T-helper 9 cell (primary cell): ENCODE data around the gene INSIG2.
A peak's percentile ranks its signal among the peaks of the same experiment; 100 is the strongest.

ENCODE experiments used
- DNase-seq: peaks from one replicate; pipeline ENCODE4 v3.0.0-alpha.2; 2020
- total RNA-seq, 2 donors: gene quantifications; one replicate each; lab custom pipeline; 2026; lab: John Stamatoyannopoulos, UW

INSIG2 gene
- 3.9 to 13.6 reads per million in 2 donors for total RNA-seq

DNA sequence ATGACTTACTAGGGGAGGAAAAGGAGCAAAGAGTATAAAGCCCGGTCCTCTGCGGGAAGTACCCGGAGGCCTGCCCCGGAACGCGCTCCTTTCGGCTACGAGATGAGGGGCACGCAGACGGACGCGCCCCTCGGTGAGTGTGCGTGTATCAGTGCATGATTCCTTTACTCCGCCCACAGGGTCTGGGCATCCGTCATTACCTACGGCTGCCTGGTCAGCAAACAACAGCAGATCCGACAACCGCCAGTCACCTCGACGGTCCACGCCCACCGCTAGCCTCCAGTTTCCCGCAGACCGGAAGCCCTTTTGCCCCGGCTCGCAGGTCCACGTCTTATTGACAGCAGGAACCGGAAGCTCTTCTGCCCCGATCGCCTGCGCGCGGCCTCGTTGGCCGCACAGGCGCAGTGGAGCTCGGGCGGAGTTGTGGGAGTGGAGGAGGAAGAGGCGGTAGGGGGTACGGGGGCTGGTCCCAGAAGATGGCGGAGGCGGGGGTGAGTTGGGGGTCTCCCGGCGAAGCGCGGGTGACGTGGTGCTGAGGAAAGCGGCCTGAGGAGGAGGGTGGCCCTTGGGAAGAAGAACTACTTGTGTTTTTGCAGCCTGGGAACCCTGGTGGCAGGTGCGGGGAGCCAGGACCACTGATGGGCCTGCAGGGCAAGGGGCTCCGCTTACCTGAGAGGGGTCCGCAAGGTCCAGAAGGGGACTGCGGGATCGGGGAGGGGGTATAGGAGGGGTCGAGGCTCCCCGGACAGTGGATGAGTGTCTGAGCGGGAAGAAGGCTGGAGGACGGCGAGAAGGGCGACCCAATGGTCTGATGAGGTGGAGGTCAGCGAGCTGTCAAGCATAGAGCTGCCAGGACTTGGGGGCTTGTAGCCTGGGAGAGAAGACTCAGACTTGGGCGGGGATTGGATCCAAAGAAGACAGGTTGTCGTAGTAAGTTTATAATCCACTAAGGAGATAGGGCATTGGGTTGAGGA is at the start of gene INSIG2:
Gene INSIG2 (plus strand): TSS at position 421 of the 974 bp plus-strand sequence. CDS start 8,086 bp downstream, outside the sequence.
- DNase-seq: peak; percentile 75

DNA sequence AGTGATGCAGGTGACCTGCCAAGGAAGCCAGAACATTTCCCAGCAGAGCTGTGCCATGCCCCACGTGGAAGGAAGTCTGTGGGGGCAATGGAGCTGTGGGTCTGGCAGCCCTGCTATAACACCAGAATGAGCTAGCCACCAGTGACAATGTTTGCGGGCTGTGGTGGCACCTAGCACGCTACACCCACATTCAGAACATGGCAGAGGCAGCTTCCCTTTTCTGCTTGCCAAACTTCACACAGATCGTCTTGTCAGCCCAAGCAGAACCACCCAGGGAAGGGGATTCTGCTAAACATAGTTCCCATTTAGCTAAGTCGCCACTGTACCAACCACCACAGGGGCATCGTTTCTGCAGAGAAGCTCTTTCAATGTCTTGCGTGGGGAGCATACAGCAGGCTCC is 47.4 kb upstream of the INSIG2 start:
- no peak for DNase-seq

- DNase-seq: no peak
Observed at GRCh38 chr2:118044103-118044716, 44.1 kb upstream of the INSIG2 start.

DNA sequence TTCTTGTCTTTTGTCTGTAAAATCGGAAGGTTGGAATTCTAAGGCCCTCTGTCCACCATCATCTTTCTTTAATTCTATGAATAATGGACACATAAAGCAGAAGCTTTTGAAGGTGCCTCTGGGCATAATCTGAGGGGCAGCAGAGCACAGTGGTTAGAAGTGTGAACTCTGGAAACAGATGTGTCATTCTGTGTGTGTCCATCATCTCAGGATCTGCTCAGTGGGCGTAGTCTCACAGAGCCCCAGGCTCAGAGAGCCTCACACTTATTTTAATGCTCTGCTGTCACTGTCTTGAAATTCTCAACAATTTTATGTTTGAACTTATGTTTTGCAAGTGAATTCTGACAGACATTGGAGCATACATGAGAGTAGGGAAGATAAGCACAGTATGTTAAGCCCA is 43.4 kb upstream of the INSIG2 start:
- no peak for DNase-seq

- no peak for DNase-seq
Observed at GRCh38 chr2:118045286-118045685, 43.0 kb upstream of the INSIG2 start.

DNA sequence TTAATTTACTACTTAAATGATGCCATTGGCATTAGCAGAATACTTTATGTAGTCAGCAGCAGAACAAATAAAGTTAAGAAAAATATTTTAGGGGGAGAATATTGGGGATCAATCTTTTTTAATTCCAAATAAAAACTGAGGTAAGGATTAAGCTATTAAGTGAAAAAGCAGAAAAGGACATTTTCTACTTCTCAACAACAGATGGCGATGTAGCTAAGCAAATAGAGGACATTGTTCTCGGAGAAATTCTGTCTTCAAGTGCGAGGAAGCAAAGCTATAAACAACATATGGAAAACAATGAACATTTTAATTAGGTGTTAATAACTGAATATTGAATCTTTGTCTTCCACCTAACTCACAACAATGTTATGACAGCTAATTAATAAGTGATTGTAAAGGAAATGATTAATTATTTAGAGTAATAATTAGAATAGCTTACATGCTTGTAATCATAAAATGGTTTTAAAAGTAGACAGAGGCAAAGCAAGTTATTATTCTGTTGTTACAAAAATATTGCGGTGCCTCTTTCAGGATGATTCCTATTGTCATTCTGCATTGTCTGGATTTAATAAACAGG is 41.5 kb upstream of the INSIG2 start:
- no peak for DNase-seq

GRCh38 chr2:118047380-118047826 is 40.9 kb upstream of the INSIG2 start:
- DNase-seq: no peak

DNA sequence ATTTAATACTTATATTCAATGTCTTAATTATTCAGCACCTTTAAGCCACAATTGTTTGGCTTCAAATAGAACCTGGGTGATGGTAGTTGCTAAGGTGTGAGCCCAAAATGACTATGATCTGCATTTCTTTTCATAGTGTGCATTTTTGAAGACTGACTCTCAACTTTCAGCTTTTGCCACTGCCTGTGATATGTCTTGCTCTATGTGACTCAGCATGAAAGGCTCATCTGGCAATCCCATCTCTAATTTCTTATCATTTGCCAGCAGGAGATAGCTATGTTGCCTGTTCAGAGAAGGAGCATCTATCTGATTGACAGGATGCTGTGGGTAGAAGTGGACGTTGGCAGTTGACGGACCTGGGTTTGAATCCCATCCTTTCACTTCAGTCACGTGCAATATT is 39.9 kb upstream of the INSIG2 start:
- DNase-seq: no peak

- DNase-seq: no peak
Observed at GRCh38 chr2:118049140-118049815, 39.0 kb upstream of the INSIG2 start.

- DNase-seq: no peak
Observed at GRCh38 chr2:118049816-118050140, 38.5 kb upstream of the INSIG2 start.

GRCh38 chr2:118050386-118050785 is 37.9 kb upstream of the INSIG2 start:
- DNase-seq: no peak

DNA sequence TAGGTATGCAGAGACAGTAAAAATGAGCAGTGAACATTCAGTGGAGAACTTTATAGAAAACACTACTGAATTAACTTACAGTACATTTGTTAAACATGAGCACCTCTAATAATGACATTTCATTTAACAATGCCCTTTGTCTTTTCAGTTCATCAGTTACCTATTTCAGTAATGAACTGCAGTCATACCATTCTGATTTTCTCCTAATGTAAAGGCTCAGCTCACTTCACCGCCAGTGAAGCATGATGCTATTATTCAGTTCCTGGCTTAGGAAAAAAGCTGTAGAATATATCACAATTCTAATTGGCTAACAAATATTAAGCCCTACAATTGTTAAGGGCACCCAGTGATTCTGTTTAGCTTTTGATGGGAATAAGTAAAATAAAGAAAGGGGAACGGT is 37.3 kb upstream of the INSIG2 start:
- no peak for DNase-seq

DNA sequence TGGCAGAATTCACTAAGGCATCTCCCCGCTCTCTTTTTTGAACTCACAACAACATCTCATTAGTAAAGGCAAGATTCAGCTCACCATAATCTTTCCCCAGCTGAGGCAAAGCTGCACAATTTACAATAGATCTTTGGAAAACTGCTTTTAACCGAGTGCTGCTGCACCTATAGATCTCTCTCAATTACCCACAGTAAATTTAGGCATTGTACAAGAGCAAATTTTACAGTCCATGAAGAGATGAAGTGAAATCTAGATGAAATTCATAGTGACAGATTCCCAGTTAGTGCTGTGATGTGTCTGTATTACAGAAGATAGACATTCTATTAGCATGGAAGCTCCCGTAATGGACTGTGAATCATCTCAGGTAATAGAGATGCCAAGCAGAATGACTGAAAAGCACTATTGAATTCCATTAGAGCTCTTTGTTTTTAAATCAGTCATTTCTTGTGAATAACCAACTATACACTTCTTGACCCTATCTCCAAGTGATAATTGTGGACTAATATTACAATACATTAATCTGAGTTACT is 36.4 kb upstream of the INSIG2 start:
- no peak for DNase-seq

DNA sequence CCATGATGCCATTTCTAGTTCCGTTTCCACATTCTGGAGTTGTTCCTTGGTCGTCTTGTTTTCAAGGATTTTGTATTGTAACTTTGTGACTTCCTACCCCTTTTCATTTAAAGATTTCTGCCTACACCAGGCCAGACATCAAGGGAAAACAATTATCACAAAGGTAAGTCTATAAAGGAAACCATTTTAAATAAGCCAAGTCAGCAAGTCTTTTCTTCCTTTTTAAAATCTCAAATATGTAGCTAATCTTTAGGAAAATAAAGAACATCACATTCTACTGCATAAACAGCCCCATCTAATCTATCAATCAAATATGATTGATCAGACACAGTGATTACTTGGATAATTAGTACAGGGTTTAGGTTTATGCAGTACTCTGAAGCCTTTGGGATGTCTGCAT is 35.8 kb upstream of the INSIG2 start:
- no peak for DNase-seq

DNA sequence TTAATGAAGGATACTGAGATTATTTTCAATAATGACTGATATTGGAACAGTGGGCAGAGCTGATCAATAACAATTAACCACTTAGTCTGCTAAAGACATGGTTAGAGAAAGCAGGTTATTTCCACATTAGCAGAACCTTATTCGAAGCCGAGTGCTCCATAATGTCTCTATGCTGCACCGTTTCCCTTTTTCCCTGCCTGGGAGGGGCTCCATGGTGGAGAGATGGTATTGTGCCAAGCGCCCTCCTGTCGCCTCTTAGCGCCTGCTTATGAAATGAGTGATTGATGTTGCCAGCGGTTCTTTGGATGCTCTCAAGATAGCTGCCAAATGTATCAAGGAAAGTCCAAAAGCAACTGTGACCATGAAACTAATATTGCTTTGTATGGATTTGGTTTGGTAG is 34.6 kb upstream of the INSIG2 start:
- DNase-seq: no peak

- no peak for DNase-seq
Observed at GRCh38 chr2:118054213-118055008, 33.9 kb upstream of the INSIG2 start.

- DNase-seq: no peak
Observed at GRCh38 chr2:118055512-118056164, 32.6 kb upstream of the INSIG2 start.

DNA sequence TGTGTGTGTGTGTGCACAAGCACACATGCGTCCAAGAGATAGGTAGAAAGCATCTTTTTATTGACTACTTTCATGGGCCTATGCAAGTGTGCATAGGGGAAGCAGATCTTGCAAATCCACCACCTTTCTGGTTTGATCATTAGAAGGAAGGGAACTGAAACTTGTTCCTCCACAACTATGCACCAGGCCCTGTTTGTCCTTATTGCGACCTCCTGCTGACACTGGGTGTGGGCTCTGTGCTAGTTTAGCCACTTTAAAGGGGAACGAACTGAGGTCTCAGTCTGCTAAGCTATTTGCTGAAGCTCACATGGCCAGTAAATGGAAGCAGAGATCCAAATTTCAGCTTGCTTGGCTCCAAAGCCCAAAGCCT is 32.1 kb upstream of the INSIG2 start:
- DNase-seq: no peak

GRCh38 chr2:118056801-118057200 is 31.5 kb upstream of the INSIG2 start:
- no peak for DNase-seq

DNA sequence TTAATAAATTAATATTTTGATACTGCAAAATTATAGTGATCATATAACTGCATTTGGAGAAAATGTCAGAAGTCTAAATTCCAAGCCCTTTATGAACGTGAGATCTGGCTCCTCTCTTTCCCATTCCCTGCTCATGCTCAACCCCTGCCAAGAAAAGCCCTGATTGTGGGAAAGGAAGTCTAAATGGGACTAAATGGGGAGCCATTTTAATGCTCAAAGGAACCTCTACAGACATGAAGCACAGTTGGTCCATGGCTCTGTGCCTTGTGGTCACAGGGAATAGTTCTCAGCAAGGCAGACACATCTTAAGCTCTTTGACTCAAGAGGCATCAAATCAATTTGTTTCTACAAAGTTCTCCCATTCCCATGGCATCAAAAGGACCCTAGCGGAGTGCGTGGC is 29.3 kb upstream of the INSIG2 start:
- no peak for DNase-seq

- no peak for DNase-seq
Observed at GRCh38 chr2:118059919-118060478, 28.3 kb upstream of the INSIG2 start.
